ENCODE data around the gene TMEM220.

The TMEM220 gene

GRCh38 chr17:10767232-10767631 lies 37.4 kb upstream of the TMEM220 start:
- Histone ChIP-seq H3K27me3 (ENCODE audit: control insufficient read depth, insufficient read depth, low read length) (no peaks in the 10 kb centered on the region), H3K9ac (no peak overlapping the region), H3K4me3 (ENCODE audit: low read depth, low read length) (no peak overlapping the region), H3K36me3 (ENCODE audit: control insufficient read depth, insufficient read depth, low read length) (no peaks in the 10 kb centered on the region), H3K79me2 (no peaks in the 10 kb centered on the region), H3K4me2 (ENCODE audit: low read length) (no peak overlapping the region), H2AFZ (no peak overlapping the region), H3K4me1 (no peaks in the 10 kb centered on the region), H3K27ac (no peak overlapping the region), H3K9me3 (ENCODE audit: control insufficient read depth, low read length) (no peaks in the 10 kb centered on the region)
- no peak for TF ChIP-seq CTCF (IDR thresholded peaks at IDR 0.05)

- Histone ChIP-seq H3K4me2 (ENCODE audit: low read length) (no peak overlapping the region), H3K4me1 (no peaks in the 10 kb centered on the region), H3K79me2 (no peaks in the 10 kb centered on the region), H2AFZ (no peak overlapping the region), H3K9ac (no peak overlapping the region), H3K27ac (no peak overlapping the region), H3K27me3 (ENCODE audit: control insufficient read depth, insufficient read depth, low read length) (no peaks in the 10 kb centered on the region), H3K9me3 (ENCODE audit: control insufficient read depth, low read length) (no peaks in the 10 kb centered on the region), H3K36me3 (ENCODE audit: control insufficient read depth, insufficient read depth, low read length) (no peaks in the 10 kb centered on the region), H3K4me3 (ENCODE audit: low read depth, low read length) (no peak overlapping the region)
- no peak for TF ChIP-seq CTCF (IDR thresholded peaks at IDR 0.05)
Measured at GRCh38 chr17:10762037-10762436, 32.2 kb upstream of the TMEM220 start.

GRCh38 chr17:10761281-10761680 lies 31.5 kb upstream of the TMEM220 start:
- Histone ChIP-seq H3K4me2 (ENCODE audit: low read length) (no peak overlapping the region), H3K9me3 (ENCODE audit: control insufficient read depth, low read length) (no peaks in the 10 kb centered on the region), H3K4me1 (no peaks in the 10 kb centered on the region), H3K27ac (no peak overlapping the region), H3K36me3 (ENCODE audit: control insufficient read depth, insufficient read depth, low read length) (no peaks in the 10 kb centered on the region), H3K4me3 (ENCODE audit: low read depth, low read length) (no peak overlapping the region), H3K9ac (no peak overlapping the region), H3K79me2 (no peaks in the 10 kb centered on the region), H3K27me3 (ENCODE audit: control insufficient read depth, insufficient read depth, low read length) (no peaks in the 10 kb centered on the region), H2AFZ (no peak overlapping the region)
- TF ChIP-seq CTCF (IDR thresholded peaks at IDR 0.05) = no peak

GRCh38 chr17:10758062-10758461 lies 28.2 kb upstream of the TMEM220 start:
- TF ChIP-seq CTCF (IDR thresholded peaks at IDR 0.05) = no peak
- no peak overlapping the region for H3K27ac ChIP-seq

GRCh38 chr17:10757647-10758046 lies 27.8 kb upstream of the TMEM220 start:
- TF ChIP-seq CTCF (IDR thresholded peaks at IDR 0.05) = no peak
- no peaks in the 10 kb centered on the region for H3K79me2 ChIP-seq
- no peaks in the 10 kb centered on the region for H3K4me1 ChIP-seq
- no peaks in the 10 kb centered on the region for H3K27me3 ChIP-seq (ENCODE audit: control insufficient read depth, insufficient read depth, low read length)
- no peak overlapping the region for H3K4me3 ChIP-seq (ENCODE audit: low read depth, low read length)
- no peak overlapping the region for H2AFZ ChIP-seq
- H3K36me3 ChIP-seq (ENCODE audit: control insufficient read depth, insufficient read depth, low read length) = no peaks in the 10 kb centered on the region
- no peak overlapping the region for H3K27ac ChIP-seq
- no peak overlapping the region for H3K4me2 ChIP-seq (ENCODE audit: low read length)
- H3K9me3 ChIP-seq (ENCODE audit: control insufficient read depth, low read length) = no peaks in the 10 kb centered on the region
- H3K9ac ChIP-seq = no peak overlapping the region

More at GRCh38 chr17:10758062-10758461, 28.2 kb upstream of the TMEM220 start:
- Histone ChIP-seq H3K4me2 (ENCODE audit: low read length) (no peak overlapping the region), H3K9ac (no peak overlapping the region), H3K27me3 (ENCODE audit: control insufficient read depth, insufficient read depth, low read length) (no peaks in the 10 kb centered on the region), H3K79me2 (no peaks in the 10 kb centered on the region), H2AFZ (no peak overlapping the region), H3K4me3 (ENCODE audit: low read depth, low read length) (no peak overlapping the region), H3K4me1 (no peaks in the 10 kb centered on the region), H3K9me3 (ENCODE audit: control insufficient read depth, low read length) (no peaks in the 10 kb centered on the region), H3K36me3 (ENCODE audit: control insufficient read depth, insufficient read depth, low read length) (no peaks in the 10 kb centered on the region)
